VCaP (cell line): ENCODE data around the gene RIOK3.

Experiments used
- H3K27ac ChIP-seq: fragments of 450-650 bp; 2 replicates; pipeline ENCODE4 v1.5.1; 2017
- TF ChIP-seq, protein P1 (sequence below): fragments of 450-650 bp; conservative IDR thresholded peaks from 2 replicates; pipeline ENCODE4 v1.5.1; 2017; ENCODE audit warnings: mild to moderate bottlenecking, moderate library complexity

Gene RIOK3

DNA sequence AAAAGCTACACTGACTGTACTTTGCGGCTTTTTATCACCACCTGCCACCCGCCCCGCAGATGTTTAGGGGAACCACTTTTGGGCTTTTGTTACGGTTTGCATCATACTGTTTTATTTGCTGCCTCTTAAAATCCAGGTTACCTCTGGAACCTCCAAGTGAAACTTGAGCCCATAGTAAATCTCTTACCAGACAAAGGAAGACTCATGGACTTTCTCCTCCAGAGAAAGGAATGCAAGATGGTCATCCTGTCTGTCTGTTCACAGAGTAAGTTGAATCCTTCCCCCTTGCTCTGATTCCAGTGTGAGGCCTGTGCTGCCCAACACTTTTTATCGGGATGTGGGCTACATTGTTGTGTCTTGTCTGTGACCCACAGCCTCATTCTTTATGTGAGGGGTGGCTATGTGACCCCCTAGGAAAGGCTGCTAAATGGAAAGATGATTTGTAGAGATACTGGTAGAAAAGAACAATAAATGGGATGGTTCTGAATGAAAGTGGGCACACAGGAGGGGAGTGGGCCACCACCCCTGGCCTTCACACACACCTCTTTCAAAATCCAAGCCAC is 73.5 kb downstream of the RIOK3 start:
- TF ChIP-seq, protein P1, sequence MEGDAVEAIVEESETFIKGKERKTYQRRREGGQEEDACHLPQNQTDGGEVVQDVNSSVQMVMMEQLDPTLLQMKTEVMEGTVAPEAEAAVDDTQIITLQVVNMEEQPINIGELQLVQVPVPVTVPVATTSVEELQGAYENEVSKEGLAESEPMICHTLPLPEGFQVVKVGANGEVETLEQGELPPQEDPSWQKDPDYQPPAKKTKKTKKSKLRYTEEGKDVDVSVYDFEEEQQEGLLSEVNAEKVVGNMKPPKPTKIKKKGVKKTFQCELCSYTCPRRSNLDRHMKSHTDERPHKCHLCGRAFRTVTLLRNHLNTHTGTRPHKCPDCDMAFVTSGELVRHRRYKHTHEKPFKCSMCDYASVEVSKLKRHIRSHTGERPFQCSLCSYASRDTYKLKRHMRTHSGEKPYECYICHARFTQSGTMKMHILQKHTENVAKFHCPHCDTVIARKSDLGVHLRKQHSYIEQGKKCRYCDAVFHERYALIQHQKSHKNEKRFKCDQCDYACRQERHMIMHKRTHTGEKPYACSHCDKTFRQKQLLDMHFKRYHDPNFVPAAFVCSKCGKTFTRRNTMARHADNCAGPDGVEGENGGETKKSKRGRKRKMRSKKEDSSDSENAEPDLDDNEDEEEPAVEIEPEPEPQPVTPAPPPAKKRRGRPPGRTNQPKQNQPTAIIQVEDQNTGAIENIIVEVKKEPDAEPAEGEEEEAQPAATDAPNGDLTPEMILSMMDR: no peak
- H3K27ac ChIP-seq: no peak overlapping the region

DNA sequence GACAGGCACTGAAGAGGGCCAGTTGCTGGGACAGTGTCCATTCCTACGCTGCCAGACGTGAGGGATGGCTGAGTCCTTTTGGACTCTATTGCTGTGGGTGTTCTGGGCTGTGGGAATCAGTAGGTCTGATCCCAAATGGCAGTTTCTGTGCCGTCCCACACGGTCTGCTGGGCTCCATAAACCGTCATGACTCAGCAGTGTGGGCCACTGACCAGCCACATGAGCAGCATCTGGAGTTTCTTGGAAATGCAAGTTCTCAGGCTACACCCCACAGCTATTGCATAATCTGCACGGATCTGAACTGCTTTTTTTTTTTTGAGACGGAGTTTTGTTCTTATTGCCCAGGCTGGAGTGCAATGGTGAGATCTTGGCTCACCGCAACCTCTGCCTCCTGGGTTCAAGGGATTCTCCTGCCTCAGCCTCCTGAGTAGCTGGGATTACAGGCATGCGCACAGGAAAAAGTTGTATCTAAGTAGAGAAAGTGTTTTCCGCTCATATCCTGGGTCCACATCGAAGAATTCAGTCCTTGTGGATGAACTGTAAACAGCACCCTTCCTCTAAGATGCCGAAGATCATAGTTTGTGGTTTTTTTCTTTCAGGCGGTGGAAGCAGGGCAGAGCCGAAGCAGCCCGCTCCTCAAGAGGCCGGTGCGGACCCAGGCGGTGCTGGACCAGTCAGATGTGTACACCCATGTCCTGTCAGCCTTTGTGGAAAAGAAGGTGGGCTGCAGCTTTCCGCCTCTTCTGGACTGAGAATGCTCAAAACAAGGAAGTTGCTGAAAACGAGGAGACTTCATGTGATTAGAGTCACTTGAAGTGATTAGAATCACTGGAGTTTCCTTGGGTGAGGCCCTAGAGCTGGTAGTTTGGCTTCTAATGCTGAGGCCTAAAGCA is 75.7 kb downstream of the RIOK3 start:
- no peak overlapping the region for H3K27ac ChIP-seq
- TF ChIP-seq, protein P1: no peak

DNA sequence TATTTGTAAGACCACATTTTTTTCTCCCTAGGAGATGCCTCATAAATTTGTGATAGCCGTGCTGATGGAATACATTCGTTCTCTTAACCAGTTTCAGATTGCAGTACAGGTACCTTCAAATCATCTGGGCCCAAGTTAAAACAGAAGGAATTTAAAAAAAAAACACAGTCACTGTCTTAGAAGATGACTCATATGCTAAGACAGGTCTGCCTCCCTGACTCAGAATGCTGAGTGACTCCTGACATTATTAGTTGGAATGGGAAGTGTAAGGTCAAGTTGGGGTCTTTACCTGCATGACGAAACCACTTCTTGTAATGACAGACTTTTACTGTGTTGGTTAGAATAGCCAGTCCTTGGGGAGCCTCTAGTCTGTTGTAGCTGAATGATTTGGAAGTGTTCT is 76.5 kb downstream of the RIOK3 start:
- TF ChIP-seq, protein P1: no peak
- no peak overlapping the region for H3K27ac ChIP-seq

GRCh38 chr18:23530195-23530594 is 77.1 kb downstream of the RIOK3 start:
- H3K27ac ChIP-seq: no peak overlapping the region
- TF ChIP-seq, protein P1: no peak

- TF ChIP-seq, protein P1: no peak
Measured at GRCh38 chr18:23531912-23532311, 78.8 kb downstream of the RIOK3 start.

More at GRCh38 chr18:23531912-23532311, 78.8 kb downstream of the RIOK3 start:
- no peak overlapping the region for H3K27ac ChIP-seq
